Neuronal stem cell (in vitro differentiated cells): Measurements from ENCODE around the gene RTN4RL2.

Experiments
- DNase-seq: peaks from one replicate; pipeline ENCODE4 v3.0.0-alpha.2; 2013; ENCODE audit warnings: low spot score
- H2AFZ ChIP-seq: one replicate; pipeline ENCODE4 v1.6.1; 2013; ENCODE audit warnings: mild to moderate bottlenecking, low read length, inconsistent platforms
- H2AK5ac ChIP-seq: 2 replicates; pipeline ENCODE4 v1.6.1; 2013; ENCODE audit warnings: low read depth, mild to moderate bottlenecking, inconsistent platforms, low read length, moderate library complexity, mixed read lengths
- H2BK120ac ChIP-seq: 2 replicates; pipeline ENCODE4 v1.6.1; 2013; ENCODE audit warnings: low read depth, mild to moderate bottlenecking, inconsistent platforms, low read length, moderate library complexity, mixed read lengths
- H2BK12ac ChIP-seq: one replicate; pipeline ENCODE4 v1.6.1; 2013; ENCODE audit warnings: low read length, inconsistent platforms
- H2BK15ac ChIP-seq: 2 replicates; pipeline ENCODE4 v1.6.1; 2013; ENCODE audit warnings: mild to moderate bottlenecking, low read length, inconsistent platforms, mixed read lengths
- H2BK5ac ChIP-seq: one replicate; pipeline ENCODE4 v1.6.1; 2013; ENCODE audit warnings: inconsistent platforms, mild to moderate bottlenecking, low read length, moderate library complexity
- H3K14ac ChIP-seq: one replicate; pipeline ENCODE4 v1.6.1; 2013; ENCODE audit warnings: low read length, inconsistent platforms
- H3K18ac ChIP-seq: 2 replicates; pipeline ENCODE4 v1.6.1; 2013; ENCODE audit warnings: low read length, inconsistent platforms
- H3K23ac ChIP-seq: 2 replicates; pipeline ENCODE4 v1.6.1; 2013; ENCODE audit warnings: low read depth, mild to moderate bottlenecking, mixed read lengths, low read length, inconsistent platforms; ENCODE audit not compliant: poor library complexity
- H3K27ac ChIP-seq: replicated peaks from 3 replicates; pipeline ENCODE4 v1.5.1; 2013; ENCODE audit warnings: low read length, inconsistent platforms
- H3K27me3 ChIP-seq, 3 experiments: 2 replicates each; pipeline ENCODE4 v1.6.1; 2013; ENCODE audit warnings: low read length in 3 of 3, mild to moderate bottlenecking in 2 of 3, inconsistent platforms in 1 of 3, low read depth in 1 of 3, mixed read lengths in 1 of 3, moderate library complexity in 1 of 3; ENCODE audit not compliant: control insufficient read depth in 3 of 3, insufficient read depth in 3 of 3
- H3K36me3 ChIP-seq, 2 donors: replicated peaks in 1 of 2; 2 replicates each; pipeline ENCODE4 v1.6.1; 2013; ENCODE audit warnings: low read length in 2 of 2; ENCODE audit not compliant: control insufficient read depth in 2 of 2, insufficient read depth in 2 of 2
- H3K4ac ChIP-seq: 2 replicates; pipeline ENCODE4 v1.6.1; 2013; ENCODE audit warnings: inconsistent platforms, mild to moderate bottlenecking, low read length, moderate library complexity
- H3K4me1 ChIP-seq, 2 donors: 1 replicate in 1 of 2; 2 replicates in 1 of 2; pipeline ENCODE4 v1.6.1; 2013; ENCODE audit warnings: low read length in 2 of 2, low read depth in 1 of 2; ENCODE audit not compliant: control insufficient read depth in 2 of 2, insufficient read depth in 1 of 2
- H3K4me2 ChIP-seq: one replicate; pipeline ENCODE4 v1.6.1; 2013; ENCODE audit warnings: mild to moderate bottlenecking, low read length, inconsistent platforms; ENCODE audit not compliant: insufficient read depth, poor library complexity, severe bottlenecking
- H3K4me3 ChIP-seq, 2 donors: 2 replicates each; pipeline ENCODE4 v1.5.1; 2013; ENCODE audit warnings: low read length in 2 of 2, mild to moderate bottlenecking in 2 of 2, inconsistent platforms in 1 of 2, moderate library complexity in 1 of 2
- H3K79me1 ChIP-seq: one replicate; pipeline ENCODE4 v1.6.1; 2013; ENCODE audit warnings: low read depth, mild to moderate bottlenecking, inconsistent platforms, low read length, moderate library complexity
- H3K9ac ChIP-seq: one replicate; pipeline ENCODE4 v1.6.1; 2013; ENCODE audit warnings: mild to moderate bottlenecking, low read depth, low read length, inconsistent platforms; ENCODE audit not compliant: poor library complexity
- H3K9me3 ChIP-seq, 2 donors: replicated peaks in 1 of 2; 2 replicates each; pipeline versions ENCODE3 to v1.6.1; 2013; ENCODE audit warnings: low read length in 2 of 2, mild to moderate bottlenecking in 2 of 2, inconsistent platforms in 1 of 2, low read depth in 1 of 2, mixed read lengths in 1 of 2, moderate library complexity in 1 of 2; ENCODE audit not compliant: control insufficient read depth in 2 of 2, insufficient read depth in 1 of 2
- H4K8ac ChIP-seq: one replicate; pipeline ENCODE4 v1.6.1; 2013; ENCODE audit warnings: low read depth, mild to moderate bottlenecking, inconsistent platforms, low read length, moderate library complexity
- H4K91ac ChIP-seq: one replicate; pipeline ENCODE4 v1.6.1; 2013; ENCODE audit warnings: low read length, low read depth, mild to moderate bottlenecking, inconsistent platforms; ENCODE audit not compliant: poor library complexity
- WGBS, 2 donors: extraction: QIAGEN DNeasy Blood & Tissue Kit; methylation state at CpG; one replicate each; pipeline ENCODE4 v1.1.7; 2013; ENCODE audit warnings: missing lambda C conversion rate in 2 of 2, mixed read lengths in 1 of 2; ENCODE audit not compliant: insufficient read length in 2 of 2, insufficient replicate concordance in 1 of 2; ENCODE audit errors: extremely low coverage in 2 of 2; 5-methylcytosine and 5-hydroxymethylcytosine counted together

RTN4RL2 gene

DNA sequence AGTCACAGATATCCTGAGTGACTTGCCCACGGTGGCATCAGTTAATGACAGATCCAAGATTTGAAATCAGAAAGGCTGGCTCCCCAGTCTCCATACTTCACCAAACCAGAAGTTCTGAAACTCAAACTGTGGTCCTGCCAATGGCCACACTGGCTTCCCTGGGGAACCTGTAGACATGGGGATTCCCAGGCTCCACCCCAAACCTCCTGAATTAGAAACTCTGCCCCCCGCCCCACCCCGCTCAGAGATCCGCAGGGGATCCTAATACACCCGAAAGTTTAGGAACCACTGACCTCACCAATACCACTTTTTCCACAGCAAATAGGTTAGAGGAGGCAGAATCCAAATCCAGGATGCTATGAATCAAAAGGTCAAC lies 15.3 kb downstream of the RTN4RL2 start:
- Histone ChIP-seq H2AFZ (no peak overlapping the region), H3K9ac (no peak overlapping the region), H3K23ac (no peak overlapping the region), H3K9me3 (no peaks in the 10 kb centered on the region), H3K4me2 (no peak overlapping the region), H3K4me1 (peaks cover 8 to 27% of the 10 kb centered on the region in 2 donors), H2BK15ac (no peak overlapping the region), H4K8ac (no peak overlapping the region), H3K4ac (no peak overlapping the region), H3K79me1 (no peaks in the 10 kb centered on the region), H3K27me3 (peaks cover 0 to 53% (median 9%) of the 10 kb centered on the region in 3 experiments), H2BK12ac (no peak overlapping the region), H2BK120ac (no peak overlapping the region), H2BK5ac (no peak overlapping the region), H3K14ac (no peak overlapping the region), H3K18ac (peak overlapping the region; percentile 87), H2AK5ac (no peak overlapping the region), H4K91ac (no peak overlapping the region), H3K4me3 (peak overlapping the region in 1 of 2 donors; percentile 60), H3K36me3 (peaks cover 0 to 14% of the 10 kb centered on the region in 2 donors), H3K27ac (no peak overlapping the region)
- DNase-seq = no peak
- no CpG with 5 or more reads among the region's 5 CpGs for WGBS, 2 donors

DNA sequence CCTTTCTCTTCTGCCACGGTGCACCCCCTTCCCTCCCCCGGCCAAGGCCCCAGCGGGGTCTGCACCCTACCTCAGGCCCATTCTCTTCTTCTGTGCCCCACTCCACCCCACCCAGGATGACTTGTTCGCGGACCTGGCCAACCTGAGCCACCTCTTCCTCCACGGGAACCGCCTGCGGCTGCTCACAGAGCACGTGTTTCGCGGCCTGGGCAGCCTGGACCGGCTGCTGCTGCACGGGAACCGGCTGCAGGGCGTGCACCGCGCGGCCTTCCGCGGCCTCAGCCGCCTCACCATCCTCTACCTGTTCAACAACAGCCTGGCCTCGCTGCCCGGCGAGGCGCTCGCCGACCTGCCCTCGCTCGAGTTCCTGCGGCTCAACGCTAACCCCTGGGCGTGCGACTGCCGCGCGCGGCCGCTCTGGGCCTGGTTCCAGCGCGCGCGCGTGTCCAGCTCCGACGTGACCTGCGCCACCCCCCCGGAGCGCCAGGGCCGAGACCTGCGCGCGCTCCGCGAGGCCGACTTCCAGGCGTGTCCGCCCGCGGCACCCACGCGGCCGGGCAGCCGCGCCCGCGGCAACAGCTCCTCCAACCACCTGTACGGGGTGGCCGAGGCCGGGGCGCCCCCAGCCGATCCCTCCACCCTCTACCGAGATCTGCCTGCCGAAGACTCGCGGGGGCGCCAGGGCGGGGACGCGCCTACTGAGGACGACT lies 15.9 kb downstream of the RTN4RL2 start:
- Histone ChIP-seq H2BK5ac (peak overlapping the region; percentile 12), H3K14ac (peak overlapping the region; percentile 58), H3K9me3 (no peaks in the 10 kb centered on the region), H3K27ac (no peak overlapping the region), H3K36me3 (peaks cover 0 to 11% of the 10 kb centered on the region in 2 donors), H3K18ac (peak overlapping the region; percentile 87), H3K4me2 (peak overlapping the region; percentile 81), H2BK15ac (no peak overlapping the region), H3K9ac (peak overlapping the region; percentile 90), H3K4me3 (peak overlapping the region in 1 of 2 donors; percentile 60), H3K23ac (peak overlapping the region; percentile 59), H4K8ac (no peak overlapping the region), H3K79me1 (no peaks in the 10 kb centered on the region), H2AK5ac (no peak overlapping the region), H3K27me3 (peaks cover 0 to 58% (median 9%) of the 10 kb centered on the region in 3 experiments), H2BK12ac (peak overlapping the region; percentile 48), H3K4ac (no peak overlapping the region), H3K4me1 (peaks cover 8 to 27% of the 10 kb centered on the region in 2 donors), H2BK120ac (no peak overlapping the region), H2AFZ (no peak overlapping the region), H4K91ac (peak overlapping the region; percentile 7)
- DNase-seq = no peak
- WGBS, 2 donors = no CpG with 5 or more reads among the region's 80 CpGs

DNA sequence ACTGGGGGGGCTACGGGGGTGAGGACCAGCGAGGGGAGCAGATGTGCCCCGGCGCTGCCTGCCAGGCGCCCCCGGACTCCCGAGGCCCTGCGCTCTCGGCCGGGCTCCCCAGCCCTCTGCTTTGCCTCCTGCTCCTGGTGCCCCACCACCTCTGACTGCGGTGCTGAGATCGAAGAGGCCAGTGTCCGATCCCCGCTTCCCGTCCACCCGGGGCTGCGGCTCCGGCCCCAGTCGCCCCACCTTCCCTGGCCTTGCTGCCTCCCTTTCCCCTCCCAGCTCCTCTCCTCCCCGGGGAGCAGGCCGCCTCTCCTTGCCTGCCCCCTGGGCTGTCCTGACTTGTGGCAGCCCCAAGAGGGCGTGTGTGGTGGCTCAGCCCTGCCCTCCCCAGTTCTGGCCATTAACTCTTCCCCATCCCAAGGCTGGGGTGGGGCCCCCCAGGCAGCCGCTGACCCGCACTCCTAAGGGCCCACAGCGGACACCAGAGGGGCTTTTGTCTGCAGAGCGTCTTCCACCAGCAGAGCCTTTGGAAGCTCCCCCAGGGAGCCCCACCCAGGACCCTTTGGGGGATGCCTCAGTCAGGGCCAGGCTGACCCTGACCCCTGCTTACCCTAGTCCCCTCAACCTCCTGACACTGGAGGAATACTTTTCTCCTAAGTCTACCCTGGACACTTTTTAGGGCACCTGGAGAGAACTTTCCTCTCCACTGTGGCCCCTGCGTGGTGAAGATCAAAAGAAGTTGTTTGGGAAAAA lies 16.6 kb downstream of the RTN4RL2 start:
- H4K8ac ChIP-seq = no peak overlapping the region
- peak overlapping the region in 1 of 2 donors; percentile 60 for H3K4me3 ChIP-seq
- H2AFZ ChIP-seq = no peak overlapping the region
- H3K14ac ChIP-seq = peak overlapping the region; percentile 58
- H3K36me3 ChIP-seq = peaks cover 0 to 7% of the 10 kb centered on the region in 2 donors
- no peaks in the 10 kb centered on the region for H3K79me1 ChIP-seq
- peak overlapping the region; percentile 48 for H2BK12ac ChIP-seq
- no peak overlapping the region for H2BK15ac ChIP-seq
- peaks cover 10 to 30% of the 10 kb centered on the region in 2 donors for H3K4me1 ChIP-seq
- H3K18ac ChIP-seq = peak overlapping the region; percentile 87
- H3K4ac ChIP-seq = no peak overlapping the region
- no peak overlapping the region for H2BK120ac ChIP-seq
- H3K27me3 ChIP-seq = peaks cover 4 to 64% (median 9%) of the 10 kb centered on the region in 3 experiments
- peak overlapping the region; percentile 59 for H3K23ac ChIP-seq
- H2BK5ac ChIP-seq = peak overlapping the region; percentile 12
- no CpG with 5 or more reads among the region's 27 CpGs for WGBS, 2 donors
- H3K4me2 ChIP-seq = peak overlapping the region; percentile 81
- no peak overlapping the region for H3K27ac ChIP-seq
- no peaks in the 10 kb centered on the region for H3K9me3 ChIP-seq
- peak overlapping the region; percentile 90 for H3K9ac ChIP-seq
- no peak overlapping the region for H4K91ac ChIP-seq
- DNase-seq = no peak
- no peak overlapping the region for H2AK5ac ChIP-seq
